IMR-90 (cell line): ENCODE results near the gene STMN3. TPM values are rescaled to one million over a fixed set of nuclear protein-coding genes. Genes with fewer than 3 reads are reported as not detected.
A peak's percentile ranks its signal among the peaks of the same experiment; 100 is the strongest.

ENCODE experiments used
- ATAC-seq: fragments of 200-7000 bp; cut with Tn5 transposase; 2 replicates; pipeline ENCODE4 v1.9.1; 2020; ENCODE audit warnings: low read depth, mild to moderate bottlenecking, moderate library complexity
- BruUV-seq: library from RNA; stranded (reverse); fragments of 400-500 nt; replicated peaks from 2 replicates; lab custom pipeline; 2021; lab: Mats Ljungman, UMichigan
- CTCF ChIA-PET: fragments of 300-600 bp; formaldehyde crosslinking; extraction: SDS; loops from one replicate; lab custom pipeline; 2021; ENCODE audit warnings: antibody characterized with exemption; lab: Yijun Ruan, JAX
- POLR2A ChIA-PET: fragments of 300-600 bp; sonication (Branson Sonifier 250); formaldehyde crosslinking; loops from one replicate; lab custom pipeline; 2022; ENCODE audit warnings: antibody characterized with exemption; ENCODE audit not compliant: unreplicated experiment; lab: Charles Lee
- DNase-seq: peaks from one replicate; pipeline ENCODE4 v3.0.0; 2013
- H2AFZ ChIP-seq: replicated peaks from 2 replicates; pipeline ENCODE3; 2013; ENCODE audit warnings: low read length, mild to moderate bottlenecking; ENCODE audit not compliant: poor library complexity
- H2AK5ac ChIP-seq: 2 replicates; pipeline ENCODE4 v1.6.1; 2013; ENCODE audit warnings: low read depth, low read length, inconsistent platforms
- H2AK9ac ChIP-seq: replicated peaks from 2 replicates; pipeline ENCODE3; 2013; ENCODE audit warnings: mild to moderate bottlenecking, low read depth, low read length, moderate library complexity; ENCODE audit not compliant: poor library complexity
- H2BK120ac ChIP-seq: 2 replicates; pipeline ENCODE4 v1.6.1; 2013; ENCODE audit warnings: low read depth, low read length, inconsistent platforms
- H2BK15ac ChIP-seq: 3 replicates; pipeline ENCODE4 v1.6.1; 2013; ENCODE audit warnings: low read depth, low read length, inconsistent platforms
- H2BK20ac ChIP-seq: 2 replicates; pipeline ENCODE4 v1.6.1; 2013; ENCODE audit warnings: low read depth, mild to moderate bottlenecking, inconsistent platforms, low read length, moderate library complexity
- H2BK5ac ChIP-seq: 2 replicates; pipeline ENCODE4 v1.6.1; 2013; ENCODE audit warnings: mild to moderate bottlenecking, low read depth, low read length, inconsistent platforms; ENCODE audit not compliant: poor library complexity, severe bottlenecking
- H3K14ac ChIP-seq: replicated peaks from 2 replicates; pipeline ENCODE4 v1.6.1; 2013; ENCODE audit warnings: low read depth, low read length, inconsistent platforms
- H3K18ac ChIP-seq: 2 replicates; pipeline ENCODE4 v1.6.1; 2013; ENCODE audit warnings: low read depth, low read length, control low read depth
- H3K23ac ChIP-seq: 2 replicates; pipeline ENCODE4 v1.6.1; 2013; ENCODE audit warnings: low read depth, low read length, inconsistent platforms
- H3K27ac ChIP-seq: 2 replicates; pipeline ENCODE4 v1.5.1; 2013; ENCODE audit warnings: mild to moderate bottlenecking, control low read depth, low read length; ENCODE audit not compliant: insufficient read depth
- H3K27me3 ChIP-seq: 2 replicates; pipeline ENCODE4 v1.6.1; 2013; ENCODE audit warnings: low read length; ENCODE audit not compliant: control insufficient read depth, insufficient read depth
- H3K36me3 ChIP-seq: 2 replicates; pipeline ENCODE4 v1.6.1; 2013; ENCODE audit warnings: low read length, mixed read lengths; ENCODE audit not compliant: control insufficient read depth, insufficient read depth
- H3K4ac ChIP-seq: 2 replicates; pipeline ENCODE4 v1.6.1; 2013; ENCODE audit warnings: low read depth, low read length, inconsistent platforms
- H3K4me1 ChIP-seq: 2 replicates; pipeline ENCODE4 v1.6.1; 2013; ENCODE audit warnings: low read length, mixed read lengths; ENCODE audit not compliant: control insufficient read depth, insufficient read depth
- H3K4me2 ChIP-seq: 2 replicates; pipeline ENCODE4 v1.6.1; 2013; ENCODE audit warnings: low read depth, mild to moderate bottlenecking, control low read depth, low read length, moderate library complexity
- H3K4me3 ChIP-seq: 2 replicates; pipeline ENCODE4 v1.5.1; 2013; ENCODE audit warnings: low read depth, mild to moderate bottlenecking, control low read depth, low read length, moderate library complexity; ENCODE audit not compliant: insufficient read depth
- H3K56ac ChIP-seq: 2 replicates; pipeline ENCODE4 v1.6.1; 2013; ENCODE audit warnings: low read length, inconsistent platforms; ENCODE audit not compliant: insufficient read depth; ENCODE audit errors: extremely low read depth
- H3K79me1 ChIP-seq, 2 experiments: 2 replicates each; pipeline ENCODE4 v1.6.1; 2013; ENCODE audit warnings: low read length in 2 of 2, inconsistent platforms in 1 of 2, low read depth in 1 of 2
- H3K9ac ChIP-seq: 2 replicates; pipeline ENCODE4 v1.6.1; 2013; ENCODE audit warnings: low read depth, low read length, control low read depth
- H3K9me1 ChIP-seq: 2 replicates; pipeline ENCODE4 v1.6.1; 2013; ENCODE audit warnings: low read length, inconsistent platforms; ENCODE audit not compliant: insufficient read depth
- H3K9me3 ChIP-seq: 2 replicates; pipeline ENCODE4 v1.6.1; 2013; ENCODE audit warnings: low read length; ENCODE audit not compliant: control insufficient read depth, insufficient read depth
- H4K20me1 ChIP-seq: 2 replicates; pipeline ENCODE4 v1.6.1; 2013; ENCODE audit warnings: low read length, inconsistent platforms; ENCODE audit not compliant: insufficient read depth
- H4K5ac ChIP-seq: 2 replicates; pipeline ENCODE4 v1.6.1; 2013; ENCODE audit warnings: mild to moderate bottlenecking, low read depth, low read length, control low read depth
- H4K8ac ChIP-seq, 2 experiments: 2 replicates each; pipeline ENCODE4 v1.6.1; 2013; ENCODE audit warnings: low read depth in 2 of 2, low read length in 2 of 2, control low read depth in 1 of 2, inconsistent platforms in 1 of 2
- H4K91ac ChIP-seq: 2 replicates; pipeline ENCODE4 v1.6.1; 2013; ENCODE audit warnings: low read depth, low read length, inconsistent platforms; ENCODE audit not compliant: insufficient read depth
- BHLHE40 ChIP-seq: fragments of 150-350 bp; IDR thresholded peaks from 2 replicates; pipeline ENCODE4 v1.6.1; 2016; ENCODE audit warnings: mild to moderate bottlenecking, low read depth, low read length
- CEBPB ChIP-seq: IDR thresholded peaks from 2 replicates; pipeline ENCODE4 v1.6.1; 2012; ENCODE audit warnings: low read depth, low read length, improper control_type of control experiment
- CHD1 ChIP-seq: IDR thresholded peaks from 2 replicates; pipeline ENCODE4 v1.6.1; 2012; ENCODE audit warnings: low read depth, low read length, improper control_type of control experiment
- CTCF ChIP-seq: conservative IDR thresholded peaks from 2 replicates; pipeline ENCODE4 v1.5.1; 2012; ENCODE audit warnings: mild to moderate bottlenecking, low read depth, low read length, improper control_type of control experiment
- FOS ChIP-seq: fragments of 150-350 bp; IDR thresholded peaks from 2 replicates; pipeline ENCODE4 v1.6.1; 2016; ENCODE audit warnings: low read depth, low read length
- MAFK ChIP-seq: IDR thresholded peaks from 2 replicates; pipeline ENCODE4 v1.6.1; 2012; ENCODE audit warnings: low read depth, low read length, improper control_type of control experiment
- NFE2L2 ChIP-seq: fragments of 150-350 bp; IDR thresholded peaks from 2 replicates; pipeline ENCODE4 v1.6.1; 2016; ENCODE audit warnings: low read depth, mild to moderate bottlenecking, low read length
- POLR2A ChIP-seq: IDR thresholded peaks from 2 replicates; pipeline ENCODE4 v1.6.1; 2012; ENCODE audit warnings: mild to moderate bottlenecking, low read depth, low read length
- RCOR1 ChIP-seq: IDR thresholded peaks from 2 replicates; pipeline ENCODE4 v1.6.1; 2012; ENCODE audit warnings: mild to moderate bottlenecking, low read length, improper control_type of control experiment; ENCODE audit not compliant: insufficient replicate concordance
- SMC3 ChIP-seq: fragments of 150-350 bp; IDR thresholded peaks from 2 replicates; pipeline ENCODE4 v1.6.1; 2016; ENCODE audit warnings: low read depth, mild to moderate bottlenecking, antibody characterized with exemption, low read length, moderate library complexity
- WGBS, 2 experiments: methylation state at CpG; one replicate each; pipeline versions ENCODE4 v1.1.5 to v1.1.7; 2013; ENCODE audit warnings: missing lambda C conversion rate in 2 of 2; ENCODE audit not compliant: insufficient read length in 1 of 2; ENCODE audit errors: extremely low coverage in 2 of 2; 5-methylcytosine and 5-hydroxymethylcytosine counted together
- dilution Hi-C: fragments of 300-500 bp; cut with HindIII; formaldehyde crosslinking; loops from one replicate; pipeline ENCODE4 v1.14.3; 2018; ENCODE audit warnings: low sequenced_read_pairs; ENCODE audit not compliant: unreplicated experiment
- in situ Hi-C: fragments of 300-500 bp; cut with MboI; formaldehyde crosslinking; loops from 3 replicates; pipeline ENCODE4 v1.14.3; 2019; ENCODE audit warnings: low sequenced_read_pairs, inconsistent platforms, mixed read lengths
- intact Hi-C: fragments of 100-400 bp; cut with micrococcal nuclease; formaldehyde crosslinking; loops from 2 replicates; pipeline ENCODE4 v1.10.0; 2022
- polyA plus RNA-seq, 3 experiments: library from polyadenylated mRNA; depleted of rRNA; stranded (reverse); fragments of >200 nt; gene quantifications; 2 replicates each; pipeline ENCODE4 v1.2.3, GENCODE V29; 2012; ENCODE audit warnings: low replicate concordance in 1 of 3
- total RNA-seq: library from RNA; depleted of rRNA; stranded (reverse); fragments of >200 nt; gene quantifications from 2 replicates; pipeline ENCODE4 v1.2.3, GENCODE V29; 2012

Gene STMN3
- total and polyA plus RNA-seq, 2 of the 4 experiments (the other 2 are of a cell fraction) = 20.3 to 62.3 TPM

- no peaks in the 10 kb centered on the region for H3K9me3 ChIP-seq
- H3K4ac ChIP-seq = peak overlapping the region; percentile 61
- peak overlapping the region; percentile 85 for H3K4me3 ChIP-seq
- peaks cover 3% of the 10 kb centered on the region; the same call in 1 of the 2 replicates for H4K20me1 ChIP-seq
- intact Hi-C loops (loop anchor here (10.0 kb wide), 1 partner anchor 125 kb away; the partner anchor contains the start of gene PTK6), in situ Hi-C loops (no loop called here), dilution Hi-C loops (no loop called here)
- no peak overlapping the region for H3K18ac ChIP-seq
- no peaks in the 10 kb centered on the region for H3K27me3 ChIP-seq
- TF ChIP-seq CHD1 = no peak
- TF ChIP-seq MAFK = no peak
- no peak for TF ChIP-seq CEBPB
- TF ChIP-seq NFE2L2 = no peak
- TF ChIP-seq POLR2A = no peak
- TF ChIP-seq RCOR1 = no peak
- TF ChIP-seq SMC3 = no peak
- TF ChIP-seq FOS = no peak
- TF ChIP-seq CTCF = no peak
- TF ChIP-seq BHLHE40 = no peak
- H2AFZ ChIP-seq = no peak overlapping the region
- H3K56ac ChIP-seq = no peak overlapping the region
- H2BK120ac ChIP-seq = no peak overlapping the region
- peak overlapping the region; percentile 38 for H2BK5ac ChIP-seq
- BruUV-seq = no TSS peak
- H3K23ac ChIP-seq = peak overlapping the region; percentile 91
- H3K9ac ChIP-seq = peak overlapping the region; percentile 85
- H3K36me3 ChIP-seq = peaks cover 25% of the 10 kb centered on the region; the same call in 1 of the 2 replicates
- H3K4me2 ChIP-seq = peak overlapping the region; percentile 81
- H2AK9ac ChIP-seq = peak overlapping the region; percentile 88
- WGBS, 2 experiments = 70% methylated on average over 2 of the region's 13 CpGs; no CpG with 5 or more reads in 1 of the 2 experiments
- peak overlapping the region; percentile 64 to 78; a peak in 3 of 4 replicates for H4K8ac ChIP-seq
- CTCF ChIA-PET = no interaction called here
- H3K27ac ChIP-seq = peak overlapping the region; percentile 81
- POLR2A ChIA-PET = no interaction called here
- DNase-seq (no peak), ATAC-seq (no peak)
- H4K91ac ChIP-seq = peak overlapping the region; percentile 13; the same call in 1 of the 2 replicates
- peaks cover 13% of the 10 kb centered on the region for H3K4me1 ChIP-seq
- 0 out of 2 replicates have a peak, but pooled peaks cover 12% of the 10 kb centered on the region for H3K9me1 ChIP-seq
- peak overlapping the region; percentile 83 for H2AK5ac ChIP-seq
- peak overlapping the region; percentile 65 for H3K14ac ChIP-seq
- H2BK20ac ChIP-seq = no peak overlapping the region
- H2BK15ac ChIP-seq = no peak overlapping the region
- peaks cover 15 to 47% of the 10 kb centered on the region in 2 experiments for H3K79me1 ChIP-seq
- H4K5ac ChIP-seq = peak overlapping the region; percentile 48
Observed at GRCh38 chr20:63659370-63659769, 6.1 kb upstream of the STMN3 start.
